HG02678 (cell line): ENCODE measurements around the gene TRIOBP.
"Not testable (repeated sequence)": the region's sequence is repeated elsewhere in the genome, so short reads cannot be mapped to it uniquely, and the experiment has no call there.

Experiments
- ATAC-seq: cut with Tn5 transposase; IDR thresholded peaks from one replicate; pipeline ENCODE4 v1.9.1; 2021; ENCODE audit warnings: mild to moderate bottlenecking, moderate library complexity; ENCODE audit not compliant: unreplicated experiment

The TRIOBP gene

GRCh38 chr22:37696657-37697537 is at the start of gene TRIOBP:
Gene TRIOBP, plus strand, starts transcription at chr22:37697048. Its CDS starts 4,318 bp downstream, at chr22:37701366.
- ATAC-seq = peak; percentile 94

DNA sequence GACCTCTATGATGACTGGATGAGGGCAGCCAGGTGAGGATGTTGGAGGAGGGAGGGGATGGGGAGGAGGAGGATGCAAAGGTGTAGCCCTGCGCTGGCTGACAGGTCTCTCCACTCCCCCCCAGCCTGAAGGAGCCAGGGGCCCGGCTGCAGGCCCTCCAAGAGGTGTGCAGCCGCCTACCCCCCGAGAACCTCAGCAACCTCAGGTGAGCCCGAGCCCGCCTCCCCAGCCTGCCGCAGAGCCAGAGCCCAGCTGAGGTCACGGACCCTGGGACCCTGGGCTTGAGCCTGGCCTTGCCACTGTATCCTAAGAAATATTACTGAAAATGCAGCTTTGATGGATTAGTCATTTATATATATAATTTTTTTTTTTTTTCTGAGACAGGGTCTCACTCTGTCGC is 49.5 kb upstream of the TRIOBP start:
- no peak for ATAC-seq

DNA sequence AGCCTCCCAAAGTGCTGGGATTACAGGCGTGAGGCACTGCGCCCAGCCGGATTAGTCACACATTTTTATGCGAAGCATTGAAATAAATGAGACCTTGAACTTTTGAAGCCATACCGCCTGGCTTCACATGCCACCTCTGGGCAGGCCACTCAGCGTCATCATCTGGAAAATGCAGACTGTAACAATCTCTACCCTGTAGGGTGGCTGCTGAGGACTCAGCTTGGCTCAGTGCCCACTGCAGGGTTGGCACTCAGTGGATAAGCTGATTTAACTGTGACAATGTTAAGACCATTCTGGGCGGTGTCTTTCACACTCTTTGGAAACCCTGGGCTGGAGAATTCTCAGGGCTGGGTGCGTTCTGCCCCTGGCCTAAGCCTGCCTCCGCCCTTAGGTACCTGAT is 48.9 kb upstream of the TRIOBP start:
- no peak for ATAC-seq

DNA sequence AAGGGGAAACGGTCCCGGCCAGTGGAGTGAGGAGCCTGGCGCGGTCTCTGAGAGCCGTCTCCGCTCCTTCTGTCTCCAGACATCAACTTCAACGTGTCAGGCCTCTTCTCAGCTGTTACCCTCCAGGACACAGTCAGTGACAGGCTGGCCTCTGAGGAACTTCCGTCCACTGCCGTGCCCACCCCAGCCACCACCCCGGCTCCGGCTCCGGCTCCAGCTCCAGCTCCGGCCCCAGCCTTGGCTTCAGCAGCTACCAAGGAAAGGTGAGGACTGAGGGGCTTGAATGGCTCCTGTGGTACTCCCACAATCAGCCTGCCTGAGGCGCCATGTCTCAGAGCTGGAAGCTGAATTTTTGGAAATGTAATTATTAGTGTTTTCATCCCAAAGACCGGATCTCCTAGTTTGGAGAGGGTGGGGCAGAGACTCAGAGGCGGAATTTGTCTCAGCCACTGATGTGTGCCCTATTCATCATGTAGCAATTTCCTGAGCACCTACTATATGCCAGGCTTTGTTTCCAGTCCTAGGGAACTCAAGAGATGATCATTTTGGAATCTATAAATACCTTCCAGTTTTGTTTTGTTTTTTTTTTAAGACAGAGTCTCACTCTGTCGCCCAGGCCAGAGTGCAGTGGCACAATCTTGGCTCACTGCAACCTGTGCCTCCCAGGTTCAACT is 46.2 kb upstream of the TRIOBP start:
- ATAC-seq = no peak

GRCh38 chr22:37654563-37655251 is 42.1 kb upstream of the TRIOBP start:
- no peak for ATAC-seq

GRCh38 chr22:37655252-37655563 is 41.6 kb upstream of the TRIOBP start:
- ATAC-seq = no peak

- ATAC-seq = not testable (repeated sequence)
Observed at GRCh38 chr22:37656583-37656982, 40.3 kb upstream of the TRIOBP start.

- no peak for ATAC-seq
Observed at GRCh38 chr22:37657590-37658132, 39.2 kb upstream of the TRIOBP start.

- ATAC-seq = peak; percentile 85
Observed at GRCh38 chr22:37658133-37659065, 38.4 kb upstream of the TRIOBP start, which contains the start of gene PDXP. Gene PDXP, plus strand, starts transcription at chr22:37658723. Its CDS starts 60 bp downstream, at chr22:37658783.

DNA sequence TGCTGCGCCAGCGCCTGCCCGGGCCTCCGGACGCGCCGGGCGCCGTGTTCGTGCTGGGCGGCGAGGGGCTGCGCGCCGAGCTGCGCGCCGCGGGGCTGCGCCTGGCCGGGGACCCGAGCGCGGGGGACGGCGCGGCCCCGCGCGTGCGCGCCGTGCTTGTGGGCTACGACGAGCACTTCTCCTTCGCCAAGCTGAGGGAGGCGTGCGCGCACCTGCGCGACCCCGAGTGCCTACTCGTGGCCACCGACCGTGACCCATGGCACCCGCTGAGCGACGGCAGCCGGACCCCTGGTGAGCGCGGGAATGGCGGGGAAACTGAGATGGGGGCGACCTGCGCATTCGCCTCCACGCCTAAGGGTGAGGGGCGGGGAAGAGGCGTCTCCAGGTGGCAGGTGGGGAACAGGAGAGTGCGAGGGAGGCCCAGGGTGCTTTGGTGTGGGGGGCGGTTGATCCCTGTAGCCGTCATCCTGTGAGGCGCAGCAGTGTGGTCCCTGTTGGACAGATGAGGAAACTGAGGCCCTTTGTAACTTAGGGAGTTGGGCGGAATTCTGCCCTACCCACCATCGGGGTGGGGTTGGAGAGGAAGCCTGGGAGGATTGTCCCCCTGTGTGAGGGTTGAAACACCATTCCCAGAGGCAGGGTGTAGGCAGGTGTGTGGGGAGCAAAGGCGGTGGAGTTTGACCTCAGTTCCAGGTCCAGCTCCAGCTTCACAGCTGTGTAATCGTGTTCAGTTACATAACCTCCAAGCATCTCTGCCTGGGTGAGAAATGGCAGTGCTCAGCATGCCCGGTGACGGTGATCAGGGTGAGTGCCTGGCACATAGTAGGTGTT is 37.6 kb upstream of the TRIOBP start:
- ATAC-seq = peak; percentile 18

GRCh38 chr22:37659897-37660708 is 36.7 kb upstream of the TRIOBP start:
- ATAC-seq = no peak

DNA sequence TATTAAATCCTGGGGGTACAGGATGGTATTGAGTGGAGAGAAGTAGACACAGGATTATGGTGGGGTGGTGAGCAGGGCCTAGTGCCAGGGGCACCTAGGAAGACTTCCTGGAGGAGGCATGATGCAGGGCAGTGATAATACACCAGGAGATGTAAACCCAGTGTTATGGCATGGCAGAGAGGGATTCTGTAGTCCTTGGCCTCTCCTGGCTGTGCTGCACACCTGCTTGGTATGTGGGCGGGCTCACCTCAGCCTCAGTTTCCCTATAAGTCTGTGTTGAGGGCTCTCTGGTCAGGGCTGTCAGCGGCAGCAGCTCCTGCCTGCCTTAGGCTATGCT is 36.2 kb upstream of the TRIOBP start:
- no peak for ATAC-seq

DNA sequence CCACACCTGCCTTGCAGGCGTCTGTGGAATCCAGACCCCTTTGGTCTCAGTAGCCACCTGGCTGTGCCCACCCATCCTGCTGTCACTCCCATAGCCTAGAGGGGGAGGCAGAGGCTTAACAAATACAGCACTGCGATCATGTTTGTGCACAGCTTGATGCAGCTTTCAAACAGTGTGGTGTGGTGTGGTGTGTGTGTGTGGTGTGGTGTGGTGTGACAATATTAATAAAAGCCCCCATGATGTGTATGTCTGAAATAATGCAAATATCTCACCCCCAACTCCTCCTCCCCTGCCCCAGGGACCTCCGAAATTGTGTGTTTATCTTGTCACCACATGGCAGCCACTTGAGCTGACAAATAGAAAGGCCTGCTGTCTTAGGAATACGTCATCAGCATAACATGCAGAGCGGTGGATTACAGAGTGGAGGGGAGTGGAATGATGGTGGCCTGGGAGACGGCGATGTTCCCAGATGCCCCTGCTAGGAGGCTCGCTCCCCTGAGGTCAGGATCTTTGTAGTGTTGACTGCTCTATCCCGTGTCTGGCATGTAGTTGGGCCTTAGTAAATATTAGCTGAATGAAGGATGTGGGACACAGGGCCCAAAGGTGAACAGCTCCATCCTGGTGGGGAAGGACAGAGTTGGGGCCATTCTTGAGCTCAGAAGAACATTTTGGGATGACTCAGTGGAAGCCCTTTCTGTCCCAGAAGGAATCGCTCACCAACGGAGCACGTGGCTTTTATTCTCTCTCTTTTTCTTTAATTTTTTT is 35.5 kb upstream of the TRIOBP start:
- no peak for ATAC-seq

GRCh38 chr22:37662039-37662438 is 34.8 kb upstream of the TRIOBP start:
- ATAC-seq = no peak

- ATAC-seq = no peak
Observed at GRCh38 chr22:37663521-37664140, 33.2 kb upstream of the TRIOBP start.

GRCh38 chr22:37664249-37665101 is 32.4 kb upstream of the TRIOBP start:
- ATAC-seq = no peak

GRCh38 chr22:37665487-37665886 is 31.4 kb upstream of the TRIOBP start:
- no peak for ATAC-seq
